HEK293 (cell line): Measurements from ENCODE around the gene YIPF1.

Experiments used
- CTCF ChIA-PET: fragments of 350-600 bp; formaldehyde crosslinking; extraction: SDS; loops from one replicate; lab custom pipeline; 2021; ENCODE audit warnings: antibody characterized with exemption; lab: Yijun Ruan, JAX
- POLR2A ChIA-PET: fragments of 300-600 bp; formaldehyde crosslinking; extraction: SDS; loops from one replicate; lab custom pipeline; 2020; ENCODE audit warnings: antibody characterized with exemption, inconsistent platforms; lab: Yijun Ruan, JAX
- H3K27ac ChIP-seq: fragments of 200-500 bp; sonication (Bioruptor generic); 2 replicates; pipeline ENCODE4 v1.5.1; 2014; ENCODE audit warnings: low read depth, low read length, control low read depth, inconsistent platforms; ENCODE audit errors: extremely low read depth
- H3K36me3 ChIP-seq, 2 experiments: fragments of 200-500 bp in 1 of 2; sonication (Bioruptor generic) in 1 of 2; 1 replicate in 1 of 2; 2 replicates in 1 of 2; pipeline ENCODE4 v1.5.1; 2014 to 2017; ENCODE audit warnings: inconsistent platforms in 2 of 2, low read length in 2 of 2; ENCODE audit not compliant: control insufficient read depth in 2 of 2, insufficient read depth in 1 of 2
- H3K4me1 ChIP-seq: fragments of 200-500 bp; sonication (Bioruptor generic); 2 replicates; pipeline ENCODE4 v1.5.1; 2014; ENCODE audit warnings: mild to moderate bottlenecking, low read length, inconsistent platforms; ENCODE audit not compliant: control insufficient read depth, insufficient read depth
- H3K4me3 ChIP-seq: 2 replicates; pipeline ENCODE4 v1.5.1; 2011; ENCODE audit warnings: low read depth, mild to moderate bottlenecking, control low read depth, low read length, moderate library complexity
- H3K9me3 ChIP-seq: fragments of 200-500 bp; sonication (Bioruptor generic); 2 replicates; pipeline ENCODE4 v1.5.1; 2014; ENCODE audit warnings: low read depth, low read length, inconsistent platforms; ENCODE audit not compliant: control insufficient read depth, insufficient read depth
- GLI2 ChIP-seq: fragments of 450-650 bp; formaldehyde crosslinking; IDR thresholded peaks from 2 replicates; pipeline ENCODE4; 2017; ENCODE audit warnings: missing biosample characterization, missing genetic modification characterization, low read depth, borderline replicate concordance
- KLF17 ChIP-seq: fragments of 450-650 bp; formaldehyde crosslinking; IDR thresholded peaks from 2 replicates; pipeline ENCODE4 v1.5.1; 2016; ENCODE audit warnings: missing biosample characterization, missing genetic modification characterization
- KLF7 ChIP-seq: fragments of 450-650 bp; formaldehyde crosslinking; IDR thresholded peaks from 2 replicates; pipeline ENCODE4 v1.5.1; 2016; ENCODE audit warnings: missing biosample characterization, missing genetic modification characterization, borderline replicate concordance
- PRDM1 ChIP-seq: fragments of 450-650 bp; formaldehyde crosslinking; IDR thresholded peaks from 2 replicates; pipeline ENCODE4; 2016; ENCODE audit warnings: missing biosample characterization, missing genetic modification characterization
- SP3 ChIP-seq: fragments of 450-650 bp; formaldehyde crosslinking; IDR thresholded peaks from 2 replicates; pipeline ENCODE4 v1.5.1; 2016; ENCODE audit warnings: missing biosample characterization, missing genetic modification characterization
- YY2 ChIP-seq: fragments of 450-650 bp; formaldehyde crosslinking; IDR thresholded peaks from 2 replicates; pipeline ENCODE4 v1.5.1; 2016; ENCODE audit warnings: missing biosample characterization, missing genetic modification characterization
- ZBTB26 ChIP-seq: fragments of 450-650 bp; formaldehyde crosslinking; optimal IDR thresholded peaks from 2 replicates; pipeline ENCODE3; 2016; ENCODE audit warnings: missing biosample characterization, mild to moderate bottlenecking, missing genetic modification characterization
- ZFP37 ChIP-seq: fragments of 450-650 bp; formaldehyde crosslinking; IDR thresholded peaks from 2 replicates; pipeline ENCODE4 v1.5.1; 2016; ENCODE audit warnings: missing biosample characterization, missing genetic modification characterization
- ZFP41 ChIP-seq: fragments of 450-650 bp; formaldehyde crosslinking; IDR thresholded peaks from 2 replicates; pipeline ENCODE4 v1.5.1; 2016; ENCODE audit warnings: missing biosample characterization, missing genetic modification characterization, borderline replicate concordance
- ZNF112 ChIP-seq: fragments of 450-650 bp; formaldehyde crosslinking; IDR thresholded peaks from 2 replicates; pipeline ENCODE4 v1.5.0; 2017; ENCODE audit warnings: missing biosample characterization, missing genetic modification characterization
- ZNF121 ChIP-seq: fragments of 450-650 bp; formaldehyde crosslinking; IDR thresholded peaks from 2 replicates; pipeline ENCODE4 v1.5.1; 2016; ENCODE audit warnings: missing biosample characterization, missing genetic modification characterization
- ZNF155 ChIP-seq: fragments of 450-650 bp; formaldehyde crosslinking; IDR thresholded peaks from 2 replicates; pipeline ENCODE4 v1.5.1; 2016; ENCODE audit warnings: missing biosample characterization, missing genetic modification characterization
- ZNF24 ChIP-seq: fragments of 450-650 bp; formaldehyde crosslinking; IDR thresholded peaks from 2 replicates; pipeline ENCODE4 v1.5.1; 2016; ENCODE audit warnings: missing biosample characterization, missing genetic modification characterization
- ZNF391 ChIP-seq: fragments of 450-650 bp; formaldehyde crosslinking; IDR thresholded peaks from 2 replicates; pipeline ENCODE4 v1.5.1; 2016; ENCODE audit warnings: low read depth, missing biosample characterization, missing genetic modification characterization, borderline replicate concordance
- ZNF416 ChIP-seq: fragments of 450-650 bp; formaldehyde crosslinking; IDR thresholded peaks from 2 replicates; pipeline ENCODE4 v1.5.1; 2016; ENCODE audit warnings: missing biosample characterization, missing genetic modification characterization
- ZNF48 ChIP-seq: fragments of 450-650 bp; formaldehyde crosslinking; IDR thresholded peaks from 2 replicates; pipeline ENCODE4 v1.5.1; 2016; ENCODE audit warnings: missing biosample characterization, missing genetic modification characterization
- ZNF580 ChIP-seq: fragments of 450-650 bp; formaldehyde crosslinking; IDR thresholded peaks from 2 replicates; pipeline ENCODE4 v1.5.1; 2016; ENCODE audit warnings: missing biosample characterization, missing genetic modification characterization
- ZNF610 ChIP-seq: fragments of 450-650 bp; formaldehyde crosslinking; IDR thresholded peaks from 2 replicates; pipeline ENCODE4 v1.5.1; 2016; ENCODE audit warnings: missing biosample characterization, missing genetic modification characterization, borderline replicate concordance
- ZNF621 ChIP-seq: fragments of 450-650 bp; formaldehyde crosslinking; IDR thresholded peaks from 2 replicates; pipeline ENCODE4 v1.5.1; 2017; ENCODE audit warnings: missing biosample characterization, missing genetic modification characterization
- ZNF654 ChIP-seq: fragments of 450-650 bp; formaldehyde crosslinking; IDR thresholded peaks from 2 replicates; pipeline ENCODE4 v1.5.1; 2016; ENCODE audit warnings: low read depth, missing biosample characterization, missing genetic modification characterization
- ZNF660 ChIP-seq: fragments of 450-650 bp; IDR thresholded peaks from 2 replicates; pipeline ENCODE4 v1.5.1; 2018; ENCODE audit warnings: missing biosample characterization, mild to moderate bottlenecking, missing genetic modification characterization
- ZNF670 ChIP-seq: fragments of 450-650 bp; formaldehyde crosslinking; IDR thresholded peaks from 2 replicates; pipeline ENCODE4 v1.5.1; 2016; ENCODE audit warnings: missing biosample characterization, missing genetic modification characterization, low read depth
- ZNF701 ChIP-seq: fragments of 450-650 bp; formaldehyde crosslinking; IDR thresholded peaks from 2 replicates; pipeline ENCODE4 v1.5.1; 2016; ENCODE audit warnings: missing biosample characterization, missing genetic modification characterization
- ZNF830 ChIP-seq: fragments of 450-650 bp; IDR thresholded peaks from 2 replicates; pipeline ENCODE4 v1.5.0; 2018; ENCODE audit warnings: missing biosample characterization, missing genetic modification characterization, low read depth, mild to moderate bottlenecking, moderate library complexity
- ZSCAN16 ChIP-seq: fragments of 450-650 bp; formaldehyde crosslinking; IDR thresholded peaks from 2 replicates; pipeline ENCODE4 v1.5.1; 2016; ENCODE audit warnings: missing biosample characterization, missing genetic modification characterization
- ZSCAN23 ChIP-seq: fragments of 450-650 bp; formaldehyde crosslinking; IDR thresholded peaks from 2 replicates; pipeline ENCODE4 v1.5.1; 2016; ENCODE audit warnings: missing biosample characterization, missing genetic modification characterization
- TF ChIP-seq, protein P1 (sequence below): fragments of 450-650 bp; formaldehyde crosslinking; IDR thresholded peaks from 2 replicates; pipeline ENCODE4 v1.5.1; 2016; ENCODE audit warnings: missing biosample characterization, missing genetic modification characterization

YIPF1 gene

GRCh38 chr1:53889304-53890298 is at the start of gene YIPF1 (continued):
- TF ChIP-seq ZBTB26 (tag by site-specific recombination) (peak; percentile 45), ZNF660 (0 out of 2 replicates have a peak, but pooled peaks have one; percentile 42), ZNF580 (tag by site-specific recombination) (peak; percentile 93), PRDM1 (tag by site-specific recombination) (peak; percentile 91), ZNF121 (tag by site-specific recombination) (0 out of 2 replicates have a peak, but pooled peaks have one; percentile 10), ZNF24 (tag by site-specific recombination) (peak; percentile 72; the same call in 1 of the 2 replicates), ZSCAN23 (tag by site-specific recombination) (peak; percentile 89), KLF7 (tag by site-specific recombination) (no peak), YY2 (tag by site-specific recombination) (no peak), ZSCAN16 (tag by site-specific recombination) (0 out of 2 replicates have a peak, but pooled peaks have one; percentile 21), ZNF621 (tag by site-specific recombination) (no peak), ZNF830 (tag by site-specific recombination) (no peak), ZNF391 (tag by site-specific recombination) (peak; percentile 92; the same call in 1 of the 2 replicates)

DNA sequence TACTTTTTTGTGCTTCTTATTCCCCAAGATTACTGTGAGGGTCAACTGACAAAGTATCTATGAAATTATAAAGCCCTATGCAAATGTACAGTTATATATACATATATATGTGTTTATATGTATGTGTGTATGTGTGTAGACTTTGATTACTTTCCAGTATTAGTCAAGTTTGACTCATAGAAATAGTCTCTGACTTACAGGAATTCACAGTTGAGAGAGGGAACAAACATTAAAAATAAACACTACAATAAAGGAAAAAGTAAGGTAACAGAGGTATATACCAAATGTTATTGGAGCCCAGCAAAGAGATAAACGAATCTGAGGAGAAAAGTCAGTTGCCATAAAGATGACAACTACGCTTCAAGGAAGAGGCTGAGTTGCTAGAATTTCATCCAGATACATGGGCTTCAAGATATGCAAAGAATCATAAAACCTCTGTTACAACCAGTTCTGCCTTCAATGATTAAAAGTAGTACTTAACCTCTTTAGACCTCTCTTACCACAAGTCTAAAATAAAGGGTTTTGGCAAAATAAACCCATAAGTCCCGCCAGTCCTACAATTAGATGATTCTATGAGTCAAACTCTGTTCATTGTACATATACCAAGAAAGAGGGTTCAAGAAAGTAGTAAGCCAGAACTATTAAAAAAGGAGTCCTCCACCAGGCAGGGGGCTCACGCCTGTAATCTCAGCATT is 48.7 kb upstream of the YIPF1 start:
- TF ChIP-seq SP3, result no peak
- ChIA-PET CTCF (interaction anchor here (0.6 kb wide), 1 partner anchor 80 kb away, joined by 6 read pairs; no protein-coding TSS in a partner anchor), POLR2A (interaction anchor here (0.7 to 2.1 kb wide), 2 partner anchors 7 to 9 kb away, joined by 5 to 6 read pairs; partner anchors contain the start of genes IFT25 and LRRC42)
- Histone ChIP-seq H3K27ac (no peak overlapping the region), H3K9me3 (no peaks in the 10 kb centered on the region), H3K36me3 (peaks cover 0 to 51% of the 10 kb centered on the region in 2 experiments; a peak in 1 of 3 replicates), H3K4me3 (no peak overlapping the region), H3K4me1 (no peaks in the 10 kb centered on the region)

GRCh38 chr1:53936430-53936829 is 46.8 kb upstream of the YIPF1 start:
- Histone ChIP-seq H3K27ac (no peak overlapping the region), H3K4me3 (no peak overlapping the region), H3K36me3 (peaks cover 0 to 53% of the 10 kb centered on the region in 2 experiments; a peak in 1 of 3 replicates), H3K9me3 (no peaks in the 10 kb centered on the region), H3K4me1 (no peaks in the 10 kb centered on the region)
- ChIA-PET CTCF (interaction anchor here (0.7 to 1.0 kb wide), 2 partner anchors 9 to 19 kb away, joined by 3 read pairs; partner anchors contain the start of gene IFT25), POLR2A (interaction anchor here (2.1 kb wide), 1 partner anchor 9 kb away, joined by 6 read pairs; the partner anchor contains the start of genes IFT25 and LRRC42)
- TF ChIP-seq, protein P1, sequence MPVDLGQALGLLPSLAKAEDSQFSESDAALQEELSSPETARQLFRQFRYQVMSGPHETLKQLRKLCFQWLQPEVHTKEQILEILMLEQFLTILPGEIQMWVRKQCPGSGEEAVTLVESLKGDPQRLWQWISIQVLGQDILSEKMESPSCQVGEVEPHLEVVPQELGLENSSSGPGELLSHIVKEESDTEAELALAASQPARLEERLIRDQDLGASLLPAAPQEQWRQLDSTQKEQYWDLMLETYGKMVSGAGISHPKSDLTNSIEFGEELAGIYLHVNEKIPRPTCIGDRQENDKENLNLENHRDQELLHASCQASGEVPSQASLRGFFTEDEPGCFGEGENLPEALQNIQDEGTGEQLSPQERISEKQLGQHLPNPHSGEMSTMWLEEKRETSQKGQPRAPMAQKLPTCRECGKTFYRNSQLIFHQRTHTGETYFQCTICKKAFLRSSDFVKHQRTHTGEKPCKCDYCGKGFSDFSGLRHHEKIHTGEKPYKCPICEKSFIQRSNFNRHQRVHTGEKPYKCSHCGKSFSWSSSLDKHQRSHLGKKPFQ, result no peak
- TF ChIP-seq ZNF701 (tag by site-specific recombination), result no peak
- no peak for TF ChIP-seq ZNF155 (tag by site-specific recombination)
- TF ChIP-seq ZNF48 (tag by site-specific recombination), result no peak
- no peak for TF ChIP-seq YY2 (tag by site-specific recombination)
- no peak for TF ChIP-seq ZFP41 (tag by site-specific recombination)
- TF ChIP-seq ZFP37, result no peak
- no peak for TF ChIP-seq ZNF416 (tag by site-specific recombination)
- TF ChIP-seq ZNF670 (tag by site-specific recombination), result no peak
- TF ChIP-seq GLI2, result no peak
- TF ChIP-seq ZNF610 (tag by site-specific recombination), result no peak
- no peak for TF ChIP-seq ZNF654 (tag by site-specific recombination)
- no peak for TF ChIP-seq KLF17 (tag by site-specific recombination)
- TF ChIP-seq ZNF112 (tag by site-specific recombination), result no peak
